Stimulated activated CD4-positive, alpha-beta T cell treated with anti-CD3 and anti-CD28 coated beads, Interleukin-15, amount 100 ng/mL, for 48 hours (primary cell): ENCODE data around the gene OR10P1.
"Not testable (repeated sequence)": the region's sequence is repeated elsewhere in the genome, so short reads cannot be mapped to it uniquely, and the experiment has no call there.

ENCODE experiments used
- DNase-seq, 2 donors: peaks; one replicate each; pipeline ENCODE4 v3.0.0-alpha.2; 2020; ENCODE audit warnings: low read depth in 2 of 2

Gene OR10P1

GRCh38 chr12:55636853-55637252 lies at the start of gene OR10P1:
Gene OR10P1, plus strand, starts transcription at chr12:55636892. Its CDS starts 0 bp downstream, at chr12:55636892.
- DNase-seq, result no peak

GRCh38 chr12:55590152-55590551 lies 46.5 kb upstream of the OR10P1 start:
- DNase-seq, result not testable (repeated sequence)

- no peak for DNase-seq
Observed at GRCh38 chr12:55607821-55608594, 28.7 kb upstream of the OR10P1 start.

GRCh38 chr12:55610598-55610997 lies 26.1 kb upstream of the OR10P1 start:
- no peak for DNase-seq

- DNase-seq, result no peak
Observed at GRCh38 chr12:55612646-55613045, 24.0 kb upstream of the OR10P1 start.

GRCh38 chr12:55614764-55615163 lies 21.9 kb upstream of the OR10P1 start:
- DNase-seq, result no peak

GRCh38 chr12:55619354-55620138 lies 17.1 kb upstream of the OR10P1 start:
- peak in 1 of 2 donors; percentile 28 for DNase-seq

GRCh38 chr12:55624056-55624455 lies 12.6 kb upstream of the OR10P1 start:
- no peak for DNase-seq

GRCh38 chr12:55626154-55626553 lies 10.5 kb upstream of the OR10P1 start:
- no peak for DNase-seq

GRCh38 chr12:55629058-55629841 lies 7.4 kb upstream of the OR10P1 start:
- DNase-seq, result peak in 1 of 2 donors; percentile 17

- DNase-seq, result no peak
Observed at GRCh38 chr12:55631056-55631455, 5.6 kb upstream of the OR10P1 start.

- no peak for DNase-seq
Observed at GRCh38 chr12:55631733-55632132, 5.0 kb upstream of the OR10P1 start.

- DNase-seq, result no peak
Observed at GRCh38 chr12:55633151-55633550, 3.5 kb upstream of the OR10P1 start.

GRCh38 chr12:55636116-55636655 lies 506 bp upstream of the OR10P1 start:
- DNase-seq, result no peak

- DNase-seq, result peak in 1 of 2 donors; percentile 27
Observed at GRCh38 chr12:55637467-55637866, 775 bp downstream of the OR10P1 start.

GRCh38 chr12:55641595-55641994 lies 4.9 kb downstream of the OR10P1 start:
- no peak for DNase-seq

- DNase-seq, result no peak
Observed at GRCh38 chr12:55642267-55642666, 5.6 kb downstream of the OR10P1 start.

- DNase-seq, result no peak
Observed at GRCh38 chr12:55642669-55643068, 6.0 kb downstream of the OR10P1 start.

- DNase-seq, result no peak
Observed at GRCh38 chr12:55644591-55644990, 7.9 kb downstream of the OR10P1 start.

- DNase-seq, result no peak
Observed at GRCh38 chr12:55647027-55647426, 10.3 kb downstream of the OR10P1 start.

- DNase-seq, result not testable (repeated sequence)
Observed at GRCh38 chr12:55650620-55651298, 14.1 kb downstream of the OR10P1 start.
